Astrocyte (in vitro differentiated cells and primary cell): ENCODE data around the gene PARP1. TPM values are rescaled to one million over a fixed set of nuclear protein-coding genes. Genes with fewer than 3 reads are reported as not detected.

Source experiments
- DNase-seq: peaks from one replicate; pipeline ENCODE4 v3.0.0-alpha.2; 2010; ENCODE audit warnings: low read depth
- FAIRE-seq: peaks from 2 replicates; lab custom pipeline; 2011; peaks lifted over from hg19 to GRCh38; lab: Jason Lieb, UNC
- H2AFZ ChIP-seq: 2 replicates; pipeline ENCODE4 v1.6.0; 2012; ENCODE audit warnings: low read depth, low read length, inconsistent platforms
- H3K27ac ChIP-seq: 2 replicates; pipeline ENCODE4 v1.5.1; 2011; ENCODE audit warnings: low read depth, low read length, inconsistent platforms
- H3K27me3 ChIP-seq: 2 replicates; pipeline ENCODE4 v1.6.0; 2011; ENCODE audit warnings: low read length, inconsistent platforms; ENCODE audit not compliant: insufficient read depth
- H3K36me3 ChIP-seq: 2 replicates; pipeline ENCODE4 v1.5.1; 2011; ENCODE audit warnings: low read length, inconsistent platforms; ENCODE audit not compliant: insufficient read depth
- H3K4me1 ChIP-seq: 2 replicates; pipeline ENCODE4 v1.5.1; 2011; ENCODE audit warnings: low read length, inconsistent platforms; ENCODE audit not compliant: insufficient read depth
- H3K4me2 ChIP-seq: 2 replicates; pipeline ENCODE4 v1.6.0; 2012; ENCODE audit warnings: low read length, inconsistent platforms
- H3K4me3 ChIP-seq: 2 replicates; pipeline ENCODE4 v1.5.1; 2011; ENCODE audit warnings: low read depth, mild to moderate bottlenecking, low read length, inconsistent platforms; ENCODE audit not compliant: insufficient read depth
- H3K79me2 ChIP-seq: 2 replicates; pipeline ENCODE4 v1.6.0; 2012; ENCODE audit warnings: mild to moderate bottlenecking, low read length, inconsistent platforms; ENCODE audit not compliant: insufficient read depth
- H3K9ac ChIP-seq: 2 replicates; pipeline ENCODE4 v1.6.0; 2012; ENCODE audit warnings: mild to moderate bottlenecking, low read length, inconsistent platforms
- H3K9me3 ChIP-seq: 2 replicates; pipeline ENCODE4 v1.5.1; 2012; ENCODE audit warnings: low read depth, mild to moderate bottlenecking, low read length, inconsistent platforms; ENCODE audit not compliant: insufficient read depth
- H4K20me1 ChIP-seq: 2 replicates; pipeline ENCODE4 v1.6.0; 2012; ENCODE audit warnings: low read length, inconsistent platforms; ENCODE audit not compliant: insufficient read depth
- H3K27ac Mint-ChIP-seq: one replicate; pipeline ENCODE4 v1.8.0; 2021; ENCODE audit warnings: mild to moderate bottlenecking, mixed read lengths; ENCODE audit not compliant: unreplicated experiment
- H3K27me3 Mint-ChIP-seq: one replicate; pipeline ENCODE4 v1.8.0; 2021; ENCODE audit warnings: low read depth, mixed read lengths; ENCODE audit not compliant: unreplicated experiment
- H3K36me3 Mint-ChIP-seq: one replicate; pipeline ENCODE4 v1.8.0; 2021; ENCODE audit warnings: low read depth, mixed read lengths; ENCODE audit not compliant: unreplicated experiment
- H3K4me1 Mint-ChIP-seq: one replicate; pipeline ENCODE4 v1.8.0; 2021; ENCODE audit warnings: low read depth, mixed read lengths; ENCODE audit not compliant: unreplicated experiment
- H3K4me3 Mint-ChIP-seq: one replicate; pipeline ENCODE4 v1.8.0; 2021; ENCODE audit warnings: mild to moderate bottlenecking, moderate library complexity, mixed read lengths; ENCODE audit not compliant: unreplicated experiment
- H3K9me3 Mint-ChIP-seq: one replicate; pipeline ENCODE4 v1.8.0; 2021; ENCODE audit warnings: mild to moderate bottlenecking, mixed read lengths; ENCODE audit not compliant: unreplicated experiment
- CTCF ChIP-seq: IDR thresholded peaks from 2 replicates; pipeline ENCODE4 v1.5.1; 2011; ENCODE audit warnings: low read depth, mild to moderate bottlenecking, inconsistent platforms, low read length, moderate library complexity; ENCODE audit not compliant: insufficient read depth
- EZH2 ChIP-seq: IDR thresholded peaks from 2 replicates; pipeline ENCODE4 v1.6.1; 2012; ENCODE audit warnings: mild to moderate bottlenecking, low read length, inconsistent platforms; ENCODE audit not compliant: insufficient read depth
- total RNA-seq: library from RNA; stranded (reverse); gene quantifications from 2 replicates; pipeline ENCODE4 v1.2.1, GENCODE V29; 2021

The PARP1 gene
- total RNA-seq, 1 donor from 2014 or later: 57.8 TPM

- Mint-ChIP-seq H3K36me3 (peaks cover 22% of the 10 kb centered on the region), H3K27ac (no peak overlapping the region)
These were observed 13.4 kb downstream of the PARP1 start for GRCh38 chr1:226394462-226394861.

GRCh38 chr1:226390681-226391080, 17.2 kb downstream of the PARP1 start:
- Histone ChIP-seq H3K4me1 (no peaks in the 10 kb centered on the region), H3K27ac (no peak overlapping the region), H3K9ac (no peak overlapping the region), H3K4me2 (no peak overlapping the region), H4K20me1 (peaks cover 27% of the 10 kb centered on the region), H3K36me3 (peaks cover 25% of the 10 kb centered on the region), H2AFZ (no peak overlapping the region), H3K9me3 (no peaks in the 10 kb centered on the region), H3K27me3 (no peaks in the 10 kb centered on the region), H3K79me2 (peaks cover 24% of the 10 kb centered on the region), H3K4me3 (no peak overlapping the region)
- Mint-ChIP-seq H3K36me3 (peaks cover 35% of the 10 kb centered on the region), H3K27me3 (no peaks in the 10 kb centered on the region), H3K4me3 (no peak overlapping the region), H3K27ac (no peak overlapping the region), H3K9me3 (peaks cover 1% of the 10 kb centered on the region), H3K4me1 (no peaks in the 10 kb centered on the region)
- TF ChIP-seq EZH2: no peak
- no peak for TF ChIP-seq CTCF
- no peak for DNase-seq
- no peak for FAIRE-seq

More at GRCh38 chr1:226394462-226394861, 13.4 kb downstream of the PARP1 start:
- TF ChIP-seq EZH2: no peak
- no peak for TF ChIP-seq CTCF
- no peak for FAIRE-seq
- H3K4me2 ChIP-seq: no peak overlapping the region
- Mint-ChIP-seq H3K4me1 (no peaks in the 10 kb centered on the region), H3K9me3 (peaks cover 2% of the 10 kb centered on the region), H3K27me3 (no peaks in the 10 kb centered on the region), H3K4me3 (no peak overlapping the region)
- H2AFZ ChIP-seq: no peak overlapping the region
- H4K20me1 ChIP-seq: peaks cover 45% of the 10 kb centered on the region
- H3K27me3 ChIP-seq: no peaks in the 10 kb centered on the region
- H3K4me1 ChIP-seq: no peaks in the 10 kb centered on the region
- no peak for DNase-seq
- no peak overlapping the region for H3K4me3 ChIP-seq
- H3K27ac ChIP-seq: no peak overlapping the region
- no peak overlapping the region for H3K9ac ChIP-seq
- peaks cover 54% of the 10 kb centered on the region for H3K79me2 ChIP-seq
- H3K9me3 ChIP-seq: no peaks in the 10 kb centered on the region
- H3K36me3 ChIP-seq: peaks cover 13% of the 10 kb centered on the region

GRCh38 chr1:226388131-226388530, 19.8 kb downstream of the PARP1 start:
- H3K4me2 ChIP-seq: no peak overlapping the region
- no peak overlapping the region for H3K4me3 ChIP-seq
- no peaks in the 10 kb centered on the region for H3K4me1 Mint-ChIP-seq

More at GRCh38 chr1:226388131-226388530, 19.8 kb downstream of the PARP1 start:
- H2AFZ ChIP-seq: no peak overlapping the region
- no peaks in the 10 kb centered on the region for H3K27me3 ChIP-seq
- FAIRE-seq (no peak), DNase-seq (no peak)
- H3K27ac Mint-ChIP-seq: no peak overlapping the region
- TF ChIP-seq CTCF (no peak), EZH2 (no peak)
- no peaks in the 10 kb centered on the region for H3K9me3 ChIP-seq
- H3K27ac ChIP-seq: no peak overlapping the region
- no peaks in the 10 kb centered on the region for H3K27me3 Mint-ChIP-seq
- no peak overlapping the region for H3K4me3 Mint-ChIP-seq
- no peaks in the 10 kb centered on the region for H3K9me3 Mint-ChIP-seq
- H3K9ac ChIP-seq: no peak overlapping the region
- peaks cover 11% of the 10 kb centered on the region for H4K20me1 ChIP-seq
- H3K79me2 ChIP-seq: peaks cover under 1% of the 10 kb centered on the region
- H3K36me3 Mint-ChIP-seq: peaks cover 35% of the 10 kb centered on the region
- H3K4me1 ChIP-seq: no peaks in the 10 kb centered on the region
- H3K36me3 ChIP-seq: peaks cover 40% of the 10 kb centered on the region
